CD4-positive, alpha-beta T cell (primary cell): ENCODE measurements around the gene CYTIP. TPM values are rescaled to one million over a fixed set of nuclear protein-coding genes. Genes with fewer than 3 reads are reported as not detected.

Experiments used
- ATAC-seq: fragments of 200-7000 bp; cut with Tn5 transposase; one replicate; pipeline ENCODE4 v1.10.0; 2022; ENCODE audit warnings: mild to moderate bottlenecking; ENCODE audit not compliant: poor library complexity
- CTCF ChIA-PET: fragments of 350-600 bp; sonication (Branson Sonifier 250); formaldehyde crosslinking; loops from one replicate; lab custom pipeline; 2021; ENCODE audit warnings: antibody characterized with exemption, inconsistent platforms; lab: Charles Lee
- POLR2A ChIA-PET: fragments of 350-600 bp; sonication (Branson Sonifier 250); formaldehyde crosslinking; loops from one replicate; lab custom pipeline; 2021; ENCODE audit warnings: antibody characterized with exemption, inconsistent platforms; lab: Charles Lee
- DNase-seq, 14 experiments: peaks; one replicate each; pipeline ENCODE4 v3.0.0-alpha.2; 2013 to 2020; ENCODE audit warnings: mixed read lengths in 2 of 14
- H3K27ac ChIP-seq, 2 donors: one replicate each; pipeline versions ENCODE4 v1.5.1 to v1.7.0; 2013; ENCODE audit warnings: low read length in 2 of 2, low read depth in 1 of 2, mild to moderate bottlenecking in 1 of 2
- H3K27me3 ChIP-seq, 2 experiments: 1 replicate in 1 of 2; 2 replicates in 1 of 2; pipeline versions ENCODE4 v1.6.1 to v1.7.0; 2013; ENCODE audit warnings: low read length in 2 of 2, control low read depth in 1 of 2, mild to moderate bottlenecking in 1 of 2, moderate library complexity in 1 of 2; ENCODE audit not compliant: insufficient read depth in 2 of 2, control insufficient read depth in 1 of 2
- H3K36me3 ChIP-seq: one replicate; pipeline ENCODE4 v1.6.1; 2013; ENCODE audit warnings: low read length, control low read depth; ENCODE audit not compliant: insufficient read depth
- H3K4me1 ChIP-seq: one replicate; pipeline ENCODE4 v1.6.1; 2013; ENCODE audit warnings: low read length, control low read depth; ENCODE audit not compliant: insufficient read depth
- H3K4me3 ChIP-seq: one replicate; pipeline ENCODE4 v1.5.1; 2013; ENCODE audit warnings: mild to moderate bottlenecking, low read length, moderate library complexity
- H3K9me3 ChIP-seq, 2 experiments: 1 replicate in 1 of 2; 2 replicates in 1 of 2; pipeline versions ENCODE4 v1.6.1 to v1.7.0; 2013; ENCODE audit warnings: low read length in 2 of 2, mild to moderate bottlenecking in 2 of 2, control low read depth in 1 of 2, moderate library complexity in 1 of 2; ENCODE audit not compliant: control insufficient read depth in 1 of 2, insufficient read depth in 1 of 2
- H3K27ac Mint-ChIP-seq: one replicate; pipeline ENCODE4 v1.8.0; 2020; ENCODE audit warnings: mixed read lengths
- H3K27me3 Mint-ChIP-seq: one replicate; pipeline ENCODE4 v1.8.0; 2021; ENCODE audit warnings: mixed read lengths
- H3K36me3 Mint-ChIP-seq: one replicate; pipeline ENCODE4 v1.8.0; 2021; ENCODE audit warnings: low read depth, mixed read lengths
- H3K4me1 Mint-ChIP-seq: one replicate; pipeline ENCODE4 v1.8.0; 2021; ENCODE audit warnings: low read depth, mixed read lengths
- H3K4me3 Mint-ChIP-seq: one replicate; pipeline ENCODE4 v1.8.0; 2020; ENCODE audit warnings: mild to moderate bottlenecking, mixed read lengths
- H3K9me3 Mint-ChIP-seq: one replicate; pipeline ENCODE4 v1.8.0; 2020; ENCODE audit warnings: mixed read lengths
- CTCF ChIP-seq: fragments of 200-600 bp; IDR thresholded peaks from one replicate; pipeline ENCODE4 v1.8.0; 2022; ENCODE audit warnings: antibody characterized with exemption, mild to moderate bottlenecking
- intact Hi-C, 2 experiments: fragments of 100-400 bp; cut with DNase I in 1 of 2; cut with micrococcal nuclease in 1 of 2; formaldehyde crosslinking; loops; one replicate each; pipeline versions ENCODE4 v1.15.1 to v1.9.0; 2023 to 2025; cut with DNase I, micrococcal nuclease
- total RNA-seq, 174 experiments: library from RNA in 2 of 174; stranded (reverse) in 2 of 174; gene quantifications; one replicate each; pipeline ENCODE4 v1.2.3 and lab custom pipeline; 2021 to 2026

Gene CYTIP
- total RNA-seq, 2 experiments from 2014 or later: 474 to 490 TPM

- POLR2A ChIA-PET: interaction anchor here (0.6 to 6.1 kb wide), 17 partner anchors 10 to 457 kb away, joined by 3 to 384 read pairs (median 6); partner anchors contain the start of genes ACVR1 and CYTIP
- no peak for DNase-seq
- H3K36me3 Mint-ChIP-seq: peaks cover 96% of the 10 kb centered on the region
- H3K27me3 Mint-ChIP-seq: no peaks in the 10 kb centered on the region
- no peak for ATAC-seq
- H3K27ac Mint-ChIP-seq: peak overlapping the region; percentile 96
- H3K9me3 ChIP-seq: no peaks in the 10 kb centered on the region
- H3K4me1 ChIP-seq: peaks cover 63% of the 10 kb centered on the region
- H3K27ac ChIP-seq: peak overlapping the region; percentile 69
- H3K4me1 Mint-ChIP-seq: peaks cover 84% of the 10 kb centered on the region
- H3K9me3 Mint-ChIP-seq: peaks cover 5% of the 10 kb centered on the region
- intact Hi-C loops: loop anchor here in 1 of 2 experiments (2.0 to 10.0 kb wide), 2 partner anchors 14 to 1094 kb away; no protein-coding TSS in a partner anchor
- H3K4me3 ChIP-seq: no peak overlapping the region
- H3K27me3 ChIP-seq: no peaks in the 10 kb centered on the region
- H3K4me3 Mint-ChIP-seq: peak overlapping the region; percentile 70
- CTCF ChIA-PET: interaction anchor here (0.7 to 4.8 kb wide), 5 partner anchors 15 to 117 kb away, joined by 4 to 19 read pairs (median 5); partner anchors contain the start of gene ERMN
- TF ChIP-seq CTCF: no peak
- peaks cover 91% of the 10 kb centered on the region for H3K36me3 ChIP-seq
These were observed 24.8 kb downstream of the CYTIP start for GRCh38 chr2:157419031-157419575.

GRCh38 chr2:157418239-157418641, 25.6 kb downstream of the CYTIP start:
- intact Hi-C loops: loop anchor here in 1 of 2 experiments (1.0 to 10.0 kb wide), 4 partner anchors 9 to 1093 kb away; no protein-coding TSS in a partner anchor
- H3K4me3 Mint-ChIP-seq: peak overlapping the region; percentile 83

More at GRCh38 chr2:157418239-157418641, 25.6 kb downstream of the CYTIP start:
- Histone ChIP-seq H3K36me3 (peaks cover 88% of the 10 kb centered on the region), H3K9me3 (no peaks in the 10 kb centered on the region), H3K27ac (peak overlapping the region; percentile 69 to 86), H3K4me1 (peaks cover 66% of the 10 kb centered on the region), H3K27me3 (no peaks in the 10 kb centered on the region), H3K4me3 (peak overlapping the region; percentile 1)
- ATAC-seq (peak; percentile 56), DNase-seq (peak in 4 of 14 experiments; percentile 39 to 87 (median 82))
- Mint-ChIP-seq H3K4me1 (peaks cover 90% of the 10 kb centered on the region), H3K36me3 (peaks cover 96% of the 10 kb centered on the region), H3K27me3 (no peaks in the 10 kb centered on the region), H3K27ac (peak overlapping the region; percentile 96), H3K9me3 (peaks cover 5% of the 10 kb centered on the region)
- no peak for TF ChIP-seq CTCF
- ChIA-PET CTCF (interaction anchor here (0.7 to 4.8 kb wide), 7 partner anchors 14 to 116 kb away, joined by 3 to 19 read pairs (median 5); partner anchors contain the start of gene CYTIP), POLR2A (interaction anchor here (0.6 to 6.1 kb wide), 22 partner anchors 9 to 458 kb away, joined by 3 to 384 read pairs (median 4); partner anchors contain the start of genes ACVR1 and CYTIP)
